LNCAP (cell line): Measurements from ENCODE around the gene KIAA0040.

Experiments
- CTCF ChIP-seq: fragments of 450-650 bp; IDR thresholded peaks from 2 replicates; pipeline ENCODE4 v1.5.1; 2017; ENCODE audit warnings: mild to moderate bottlenecking

Gene KIAA0040

GRCh38 chr1:175167861-175168260 is 24.7 kb downstream of the KIAA0040 start:
- no peak for TF ChIP-seq CTCF

GRCh38 chr1:175166746-175167145 is 25.8 kb downstream of the KIAA0040 start:
- no peak for TF ChIP-seq CTCF

- TF ChIP-seq CTCF = no peak
Observed at GRCh38 chr1:175164751-175165150, 27.8 kb downstream of the KIAA0040 start.

- TF ChIP-seq CTCF = no peak
Observed at GRCh38 chr1:175163702-175164101, 28.9 kb downstream of the KIAA0040 start.

GRCh38 chr1:175162955-175163354 is 29.6 kb downstream of the KIAA0040 start:
- TF ChIP-seq CTCF = no peak

- no peak for TF ChIP-seq CTCF
Observed at GRCh38 chr1:175158170-175158591, 34.4 kb downstream of the KIAA0040 start.

- no peak for TF ChIP-seq CTCF
Observed at GRCh38 chr1:175157200-175157599, 35.4 kb downstream of the KIAA0040 start.

GRCh38 chr1:175155936-175156335 is 36.6 kb downstream of the KIAA0040 start:
- TF ChIP-seq CTCF = no peak
